ENCODE measurements around the gene GPR61.

Gene GPR61

DNA sequence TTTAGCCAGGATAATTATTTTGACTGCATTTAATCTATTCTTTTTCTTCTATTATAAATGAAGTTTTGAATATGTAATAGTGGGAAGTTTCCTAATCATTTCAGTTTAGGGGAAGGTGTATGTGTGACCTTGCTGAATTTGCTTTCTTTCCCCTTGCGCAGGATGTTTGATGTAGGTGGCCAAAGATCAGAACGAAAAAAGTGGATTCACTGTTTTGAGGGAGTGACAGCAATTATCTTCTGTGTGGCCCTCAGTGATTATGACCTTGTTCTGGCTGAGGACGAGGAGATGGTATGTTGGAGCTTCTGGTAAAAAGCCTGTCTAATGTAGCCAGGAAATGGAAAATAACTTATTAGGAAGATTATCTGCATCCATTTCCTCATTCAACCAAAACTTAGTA lies 46.4 kb downstream of the GPR61 start:
- TF ChIP-seq, protein P1, sequence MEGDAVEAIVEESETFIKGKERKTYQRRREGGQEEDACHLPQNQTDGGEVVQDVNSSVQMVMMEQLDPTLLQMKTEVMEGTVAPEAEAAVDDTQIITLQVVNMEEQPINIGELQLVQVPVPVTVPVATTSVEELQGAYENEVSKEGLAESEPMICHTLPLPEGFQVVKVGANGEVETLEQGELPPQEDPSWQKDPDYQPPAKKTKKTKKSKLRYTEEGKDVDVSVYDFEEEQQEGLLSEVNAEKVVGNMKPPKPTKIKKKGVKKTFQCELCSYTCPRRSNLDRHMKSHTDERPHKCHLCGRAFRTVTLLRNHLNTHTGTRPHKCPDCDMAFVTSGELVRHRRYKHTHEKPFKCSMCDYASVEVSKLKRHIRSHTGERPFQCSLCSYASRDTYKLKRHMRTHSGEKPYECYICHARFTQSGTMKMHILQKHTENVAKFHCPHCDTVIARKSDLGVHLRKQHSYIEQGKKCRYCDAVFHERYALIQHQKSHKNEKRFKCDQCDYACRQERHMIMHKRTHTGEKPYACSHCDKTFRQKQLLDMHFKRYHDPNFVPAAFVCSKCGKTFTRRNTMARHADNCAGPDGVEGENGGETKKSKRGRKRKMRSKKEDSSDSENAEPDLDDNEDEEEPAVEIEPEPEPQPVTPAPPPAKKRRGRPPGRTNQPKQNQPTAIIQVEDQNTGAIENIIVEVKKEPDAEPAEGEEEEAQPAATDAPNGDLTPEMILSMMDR (IDR thresholded peaks at IDR 0.05; ENCODE audit: low read depth, low read length), result no peak
- Histone ChIP-seq H3K27me3 (ENCODE audit: insufficient read depth, low read depth, severe bottlenecking) (no peaks in the 10 kb centered on the region), H3K4me3 (ENCODE audit: low read depth, low read length) (no peak overlapping the region), H3K36me3 (peaks cover 94% of the 10 kb centered on the region), H3K9me3 (ENCODE audit: severe bottlenecking) (no peaks in the 10 kb centered on the region), H3K27ac (no peak overlapping the region)
- no peak for DNase-seq

DNA sequence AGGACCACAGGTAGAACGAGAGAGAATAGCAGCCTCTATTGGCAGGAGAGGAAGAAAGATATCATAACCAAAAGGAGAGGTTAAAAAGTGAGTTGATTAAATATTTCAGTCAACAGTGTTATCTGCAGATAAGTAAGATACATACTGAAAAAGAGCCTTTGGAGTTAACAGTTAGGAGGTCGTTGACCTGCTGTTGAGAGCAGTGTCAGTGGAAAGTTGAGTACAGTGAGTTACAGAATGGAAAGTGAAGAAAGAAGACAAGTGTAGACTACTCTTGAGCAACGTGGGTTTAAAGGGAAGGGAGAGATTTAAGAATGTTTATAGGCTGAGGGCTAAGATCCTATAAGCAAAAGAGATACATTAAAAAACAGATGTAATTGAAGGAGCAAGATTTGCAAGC lies 49.5 kb downstream of the GPR61 start:
- Histone ChIP-seq H3K36me3 (peaks cover 95% of the 10 kb centered on the region), H3K27ac (no peak overlapping the region), H3K27me3 (ENCODE audit: insufficient read depth, low read depth, severe bottlenecking) (no peaks in the 10 kb centered on the region), H3K9me3 (ENCODE audit: severe bottlenecking) (no peaks in the 10 kb centered on the region), H3K4me3 (ENCODE audit: low read depth, low read length) (no peak overlapping the region)
- DNase-seq, result no peak
- TF ChIP-seq, protein P1 (IDR thresholded peaks at IDR 0.05; ENCODE audit: low read depth, low read length), result no peak

DNA sequence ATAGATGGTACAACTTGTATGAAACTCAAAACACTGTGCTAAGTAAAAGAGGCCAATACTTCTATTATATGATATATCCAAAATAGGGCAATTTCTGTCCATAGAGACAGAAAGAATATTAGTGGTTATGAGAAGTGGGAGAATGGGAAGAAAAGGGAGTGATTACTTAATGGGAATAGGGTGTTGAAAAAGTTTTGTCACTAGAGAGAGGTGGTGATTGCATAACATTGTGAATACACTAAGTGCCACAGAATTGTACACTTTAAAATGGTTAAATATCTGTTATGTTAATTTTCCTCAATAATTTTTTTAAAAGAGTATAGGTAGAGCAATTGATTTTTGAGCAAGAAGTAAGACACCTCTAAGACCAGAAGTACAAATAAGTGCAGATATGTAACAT lies 50.0 kb downstream of the GPR61 start:
- H3K27me3 ChIP-seq (ENCODE audit: insufficient read depth, low read depth, severe bottlenecking), result no peaks in the 10 kb centered on the region
- no peak overlapping the region for H3K27ac ChIP-seq
- H3K4me3 ChIP-seq (ENCODE audit: low read depth, low read length), result no peak overlapping the region
- TF ChIP-seq, protein P1 (IDR thresholded peaks at IDR 0.05; ENCODE audit: low read depth, low read length), result no peak
- no peak for DNase-seq
- no peaks in the 10 kb centered on the region for H3K9me3 ChIP-seq (ENCODE audit: severe bottlenecking)
- H3K36me3 ChIP-seq, result peaks cover 90% of the 10 kb centered on the region

DNA sequence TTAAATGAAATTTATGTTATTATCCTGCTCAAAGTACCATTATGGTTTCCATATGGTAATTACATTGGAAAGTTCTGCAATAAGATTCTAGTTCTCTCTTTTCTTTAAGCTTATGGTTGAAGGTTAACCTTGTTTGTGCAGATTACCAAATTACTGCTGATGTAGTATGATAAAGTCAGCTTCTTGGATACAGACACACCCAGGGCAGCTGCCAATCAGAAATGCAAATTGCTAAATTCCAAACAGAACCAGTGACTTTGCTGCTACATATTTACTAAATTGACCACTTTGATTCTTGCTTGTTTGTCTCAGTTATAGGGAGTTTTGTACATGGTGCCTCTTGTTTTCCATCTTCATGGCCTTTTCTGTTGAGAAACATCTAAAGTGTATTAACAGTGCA lies 53.2 kb downstream of the GPR61 start:
- no peak for DNase-seq
- H3K36me3 ChIP-seq, result peaks cover 66% of the 10 kb centered on the region
- TF ChIP-seq, protein P1 (IDR thresholded peaks at IDR 0.05; ENCODE audit: low read depth, low read length), result no peak

DNA sequence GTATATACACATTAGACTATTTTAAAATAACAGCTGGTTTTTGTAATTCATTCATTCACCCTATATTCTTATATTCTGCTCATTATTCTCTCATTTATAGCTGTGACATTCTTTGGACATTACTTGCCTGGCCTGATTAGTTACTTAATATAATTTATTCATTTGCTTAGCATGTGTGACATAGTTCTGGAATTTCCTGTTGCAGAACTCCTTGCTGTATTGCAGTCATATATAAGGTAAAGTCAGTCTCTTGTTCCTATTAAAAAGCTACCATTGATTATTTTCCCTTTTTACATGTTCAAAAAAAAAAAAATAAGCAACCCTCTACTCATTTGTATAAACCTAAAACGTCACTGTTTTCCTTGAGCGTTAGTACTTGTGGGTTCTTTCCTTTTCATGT lies 55.9 kb downstream of the GPR61 start:
- Histone ChIP-seq H3K27ac (no peak overlapping the region), H3K9me3 (ENCODE audit: severe bottlenecking) (no peaks in the 10 kb centered on the region), H3K4me3 (ENCODE audit: low read depth, low read length) (no peak overlapping the region), H3K27me3 (ENCODE audit: insufficient read depth, low read depth, severe bottlenecking) (no peaks in the 10 kb centered on the region), H3K36me3 (peaks cover 56% of the 10 kb centered on the region)
- TF ChIP-seq, protein P1 (IDR thresholded peaks at IDR 0.05; ENCODE audit: low read depth, low read length), result no peak
- no peak for DNase-seq

More for the DNA sequence above, 53.2 kb downstream of the GPR61 start:
- H3K4me3 ChIP-seq (ENCODE audit: low read depth, low read length), result no peak overlapping the region
- H3K9me3 ChIP-seq (ENCODE audit: severe bottlenecking), result no peaks in the 10 kb centered on the region
- H3K27ac ChIP-seq, result no peak overlapping the region
- no peaks in the 10 kb centered on the region for H3K27me3 ChIP-seq (ENCODE audit: insufficient read depth, low read depth, severe bottlenecking)

Measured in WERI-Rb-1 (cell line).